ENCODE data around the gene KIF5B.

- TF ChIP-seq RAD21 (CRISPR knock-in tag; conservative IDR thresholded peaks at IDR 0.05 in 1 of 2, IDR thresholded peaks at IDR 0.05 in 1 of 2) = 0 out of 4 replicates have a peak, but pooled peaks of 1 of the 2 experiments have one; percentile 13
- no peak for TF ChIP-seq SP2 (IDR thresholded peaks at IDR 0.05; ENCODE audit: extremely low read depth, low read depth, low read length, poor library complexity, severe bottlenecking)
- no peak for TF ChIP-seq ZNF740 (CRISPR knock-in tag; IDR thresholded peaks at IDR 0.05)
- TF ChIP-seq ZNF740 (tag; IDR thresholded peaks at IDR 0.05) = no peak
- no peak for TF ChIP-seq EZH2 (IDR thresholded peaks at IDR 0.05; ENCODE audit: borderline replicate concordance, low read depth, low read length)
These were observed 3.2 kb upstream of the KIF5B start for GRCh38 chr10:32059472-32059871.

Data from K562 (cell line).